Bronchial epithelial cell (primary cell): ENCODE data around the gene GPSM1. TPM values are rescaled to one million over a fixed set of nuclear protein-coding genes. Genes with fewer than 3 reads are reported as not detected.
A peak's percentile ranks its signal among the peaks of the same experiment; 100 is the strongest.

ENCODE experiments used
- DNase-seq: peaks from one replicate; pipeline ENCODE4 v3.0.0-alpha.2; 2010; ENCODE audit warnings: low read depth
- FAIRE-seq: peaks from 2 replicates; lab custom pipeline; 2011; peaks lifted over from hg19 to GRCh38; lab: Jason Lieb, UNC
- H3K27me3 ChIP-seq: 2 replicates; pipeline ENCODE4 v1.5.1; 2011; ENCODE audit warnings: low read length; ENCODE audit not compliant: control insufficient read depth, insufficient read depth
- H3K36me3 ChIP-seq: 2 replicates; pipeline ENCODE4 v1.5.1; 2011; ENCODE audit warnings: low read length; ENCODE audit not compliant: control insufficient read depth, insufficient read depth
- H3K4me3 ChIP-seq: 2 replicates; pipeline ENCODE4 v1.5.1; 2011; ENCODE audit warnings: mild to moderate bottlenecking, low read depth, low read length, control low read depth
- CTCF ChIP-seq: IDR thresholded peaks from 2 replicates; pipeline ENCODE4 v1.5.1; 2011; ENCODE audit warnings: mild to moderate bottlenecking, moderate library complexity, low read length, control low read depth, inconsistent platforms; ENCODE audit not compliant: insufficient read depth, severe bottlenecking
- total RNA-seq: library from RNA; depleted of rRNA; stranded (reverse); fragments of >200 nt; gene quantifications from 2 replicates; pipeline ENCODE4 v1.2.1, GENCODE V29; 2014

Gene GPSM1, protein sequence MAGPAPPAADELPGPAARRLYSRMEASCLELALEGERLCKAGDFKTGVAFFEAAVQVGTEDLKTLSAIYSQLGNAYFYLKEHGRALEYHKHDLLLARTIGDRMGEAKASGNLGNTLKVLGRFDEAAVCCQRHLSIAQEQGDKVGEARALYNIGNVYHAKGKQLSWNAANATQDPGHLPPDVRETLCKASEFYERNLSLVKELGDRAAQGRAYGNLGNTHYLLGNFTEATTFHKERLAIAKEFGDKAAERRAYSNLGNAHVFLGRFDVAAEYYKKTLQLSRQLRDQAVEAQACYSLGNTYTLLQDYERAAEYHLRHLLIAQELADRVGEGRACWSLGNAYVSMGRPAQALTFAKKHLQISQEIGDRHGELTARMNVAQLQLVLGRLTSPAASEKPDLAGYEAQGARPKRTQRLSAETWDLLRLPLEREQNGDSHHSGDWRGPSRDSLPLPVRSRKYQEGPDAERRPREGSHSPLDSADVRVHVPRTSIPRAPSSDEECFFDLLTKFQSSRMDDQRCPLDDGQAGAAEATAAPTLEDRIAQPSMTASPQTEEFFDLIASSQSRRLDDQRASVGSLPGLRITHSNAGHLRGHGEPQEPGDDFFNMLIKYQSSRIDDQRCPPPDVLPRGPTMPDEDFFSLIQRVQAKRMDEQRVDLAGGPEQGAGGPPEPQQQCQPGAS
- total RNA-seq = 12.3 and 13.4 TPM in 2 replicates

GRCh38 chr9:136327304-136327974, at the start of gene GPSM1:
Gene GPSM1, plus strand, starts transcription at chr9:136327539. Its CDS starts 157 bp downstream, at chr9:136327696.
- no peak for TF ChIP-seq CTCF
- Histone ChIP-seq H3K27me3 (peaks cover 2% of the 10 kb centered on the region), H3K4me3 (peak within 1 kb of the TSS; percentile 54), H3K36me3 (no peaks in the 10 kb centered on the region)
- DNase-seq = no peak
- no peak for FAIRE-seq

DNA sequence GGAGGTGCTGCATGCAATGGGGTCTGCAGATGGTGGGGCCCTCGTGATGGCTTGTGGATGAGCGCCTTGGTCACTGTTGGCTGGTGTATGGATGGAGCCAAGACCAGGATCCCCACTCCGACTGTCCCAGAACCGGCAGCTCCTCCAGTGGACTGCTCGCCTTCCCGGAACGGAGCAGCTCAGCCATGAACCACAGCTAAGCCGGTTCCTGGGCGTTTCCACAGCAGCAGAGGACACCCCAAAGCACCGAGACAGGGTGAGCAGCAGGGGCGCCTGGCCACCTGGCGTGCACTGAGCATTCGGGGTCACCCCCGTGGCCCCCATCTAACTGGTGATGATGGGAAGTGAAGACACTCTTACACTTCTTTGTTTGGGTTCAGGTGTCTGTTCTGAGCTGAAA, 49.6 kb upstream of the GPSM1 start:
- Histone ChIP-seq H3K27me3 (peaks cover 8% of the 10 kb centered on the region), H3K4me3 (no peak overlapping the region), H3K36me3 (no peaks in the 10 kb centered on the region)
- DNase-seq = no peak
- no peak for TF ChIP-seq CTCF
- FAIRE-seq = no peak

DNA sequence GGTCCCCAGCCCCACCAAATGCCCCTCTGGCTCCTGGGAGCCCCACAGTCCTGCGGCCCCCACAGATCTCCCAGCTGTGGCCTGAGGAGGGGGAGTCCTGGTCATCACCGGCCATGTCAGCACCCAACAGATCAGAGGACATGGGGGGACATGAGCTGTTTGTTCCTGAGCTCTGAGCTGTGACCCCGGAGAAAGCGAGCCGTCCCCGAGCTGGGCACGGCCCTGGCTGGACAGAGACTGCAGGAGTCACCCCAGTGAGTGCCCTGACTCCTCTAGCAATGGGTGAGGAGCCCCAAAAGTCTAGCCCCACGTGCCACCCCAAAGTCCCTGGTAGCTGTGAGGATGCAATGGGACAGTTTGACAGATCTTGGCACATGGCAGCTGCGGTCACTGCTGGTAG, 49.1 kb upstream of the GPSM1 start:
- FAIRE-seq (no peak), DNase-seq (no peak)
- Histone ChIP-seq H3K27me3 (peaks cover 8% of the 10 kb centered on the region), H3K36me3 (no peaks in the 10 kb centered on the region), H3K4me3 (no peak overlapping the region)
- TF ChIP-seq CTCF = no peak

DNA sequence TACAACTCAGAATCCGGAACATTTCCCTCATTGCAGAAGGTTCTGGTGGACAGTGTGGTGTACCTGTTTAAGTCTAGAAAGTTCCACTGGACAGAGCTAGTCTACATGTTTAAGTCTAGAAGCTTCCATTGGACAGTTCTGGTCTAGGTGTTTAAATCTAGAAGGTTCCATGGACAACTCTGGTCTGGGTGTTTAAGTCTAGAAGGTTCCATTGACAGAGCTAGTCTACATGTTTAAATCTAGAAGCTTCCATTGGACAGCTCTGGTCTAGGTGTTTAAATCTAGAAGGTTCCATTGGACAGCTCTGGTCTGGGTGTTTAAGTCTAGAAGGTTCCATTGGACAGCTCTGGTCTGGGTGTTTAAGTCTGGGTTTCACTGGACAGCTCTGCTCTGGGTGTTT, 48.4 kb upstream of the GPSM1 start:
- no peak for FAIRE-seq
- Histone ChIP-seq H3K36me3 (no peaks in the 10 kb centered on the region), H3K4me3 (no peak overlapping the region), H3K27me3 (peaks cover 8% of the 10 kb centered on the region)
- no peak for DNase-seq
- TF ChIP-seq CTCF = no peak

DNA sequence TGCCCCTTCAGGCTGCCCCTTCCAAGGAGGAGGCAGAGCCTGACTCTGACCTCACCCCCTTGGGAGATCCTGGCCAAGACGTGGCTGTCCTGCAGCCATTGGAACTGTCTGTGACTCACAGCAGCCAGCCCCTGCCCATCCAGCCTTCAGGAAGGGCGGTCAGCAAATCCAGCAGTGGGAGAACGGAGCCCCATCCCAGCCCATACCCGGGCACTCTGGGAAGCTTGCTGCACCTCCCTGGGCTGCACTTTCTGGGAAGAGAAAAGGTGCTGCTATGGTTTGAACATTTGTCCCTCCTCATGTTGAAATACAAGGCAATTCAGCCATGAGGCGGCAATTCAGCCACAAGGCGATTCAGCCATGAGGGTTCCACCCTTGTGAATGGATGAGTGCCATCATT, 47.9 kb upstream of the GPSM1 start:
- Histone ChIP-seq H3K36me3 (no peaks in the 10 kb centered on the region), H3K27me3 (peaks cover 7% of the 10 kb centered on the region), H3K4me3 (no peak overlapping the region)
- FAIRE-seq (no peak), DNase-seq (no peak)
- TF ChIP-seq CTCF = no peak
